LNCaP clone FGC (cell line): ENCODE measurements around the gene PUM1.
"Not testable (repeated sequence)": the region's sequence is repeated elsewhere in the genome, so short reads cannot be mapped to it uniquely, and the experiment has no call there.

Experiments
- DNase-seq: peaks from one replicate; pipeline ENCODE4 v3.0.0-alpha.2; 2011; ENCODE audit warnings: low read depth
- H3K4me3 ChIP-seq: 2 replicates; pipeline ENCODE4 v1.5.1; 2011; ENCODE audit warnings: mild to moderate bottlenecking, low read depth, low read length, control low read depth
- CTCF ChIP-seq: IDR thresholded peaks from 2 replicates; pipeline ENCODE4 v1.5.1; 2012; ENCODE audit warnings: mild to moderate bottlenecking; ENCODE audit not compliant: control insufficient read depth, insufficient read depth; ENCODE audit errors: extremely low read depth

Gene PUM1

GRCh38 chr1:31051611-31052010, 13.9 kb downstream of the PUM1 start:
- no peak overlapping the region for H3K4me3 ChIP-seq
- TF ChIP-seq CTCF: no peak
- no peak for DNase-seq

GRCh38 chr1:31047507-31047906, 18.0 kb downstream of the PUM1 start:
- not testable (repeated sequence) for H3K4me3 ChIP-seq, DNase-seq

- TF ChIP-seq CTCF: no peak
- no peak overlapping the region for H3K4me3 ChIP-seq
- DNase-seq: no peak
These were observed 21.9 kb downstream of the PUM1 start for GRCh38 chr1:31043631-31044030.

GRCh38 chr1:31042656-31043055, 22.9 kb downstream of the PUM1 start:
- H3K4me3 ChIP-seq: no peak overlapping the region
- no peak for DNase-seq
- no peak for TF ChIP-seq CTCF

- DNase-seq: no peak
- H3K4me3 ChIP-seq: no peak overlapping the region
- no peak for TF ChIP-seq CTCF
These were observed 24.0 kb downstream of the PUM1 start for GRCh38 chr1:31041529-31041928.

- no peak for TF ChIP-seq CTCF
- DNase-seq: no peak
- no peak overlapping the region for H3K4me3 ChIP-seq
These were observed 25.5 kb downstream of the PUM1 start for GRCh38 chr1:31040038-31040437.

GRCh38 chr1:31038935-31039334, 26.6 kb downstream of the PUM1 start:
- DNase-seq, H3K4me3 ChIP-seq: not testable (repeated sequence)

GRCh38 chr1:31038360-31038759, 27.2 kb downstream of the PUM1 start:
- DNase-seq: no peak
- no peak overlapping the region for H3K4me3 ChIP-seq
- TF ChIP-seq CTCF: no peak
